T-helper 2 cell treated with Interferon-gamma antibody and Interleukin-4, amounts not matched to agents 5 μg/mL and 100 μg/mL, for 36 hours (primary cell): ENCODE results near the gene NRN1L.

Experiments
- DNase-seq: peaks from one replicate; pipeline ENCODE4 v3.0.0; 2021; ENCODE audit warnings: low spot score
- H3K27ac Mint-ChIP-seq: one replicate; pipeline ENCODE4 v1.8.0; 2021; ENCODE audit warnings: mild to moderate bottlenecking, mixed read lengths
- H3K27me3 Mint-ChIP-seq: one replicate; pipeline ENCODE4 v1.8.0; 2021; ENCODE audit warnings: low read depth, mixed read lengths
- H3K36me3 Mint-ChIP-seq: one replicate; pipeline ENCODE4 v1.8.0; 2021; ENCODE audit warnings: low read depth, mixed read lengths
- H3K4me1 Mint-ChIP-seq: one replicate; pipeline ENCODE4 v1.8.0; 2021; ENCODE audit warnings: low read depth, mixed read lengths
- H3K4me3 Mint-ChIP-seq: one replicate; pipeline ENCODE4 v1.8.0; 2022; ENCODE audit warnings: mild to moderate bottlenecking, moderate library complexity, mixed read lengths
- H3K9me3 Mint-ChIP-seq: one replicate; pipeline ENCODE4 v1.8.0; 2021; ENCODE audit warnings: mixed read lengths

Gene NRN1L

GRCh38 chr16:67924140-67924906 is 39.6 kb downstream of the NRN1L start:
- H3K27ac Mint-ChIP-seq, result no peak overlapping the region
- H3K4me1 Mint-ChIP-seq, result peaks cover 6% of the 10 kb centered on the region
- DNase-seq, result no peak
- no peaks in the 10 kb centered on the region for H3K27me3 Mint-ChIP-seq
- H3K4me3 Mint-ChIP-seq, result no peak overlapping the region
- H3K36me3 Mint-ChIP-seq, result peaks cover 14% of the 10 kb centered on the region
- H3K9me3 Mint-ChIP-seq, result no peaks in the 10 kb centered on the region

- Mint-ChIP-seq H3K27me3 (no peaks in the 10 kb centered on the region), H3K9me3 (no peaks in the 10 kb centered on the region), H3K4me3 (no peak overlapping the region)
Measured at GRCh38 chr16:67926181-67926750, 41.6 kb downstream of the NRN1L start.

GRCh38 chr16:67927131-67927941 is 42.7 kb downstream of the NRN1L start:
- H3K4me1 Mint-ChIP-seq, result peaks cover 2% of the 10 kb centered on the region
- no peaks in the 10 kb centered on the region for H3K27me3 Mint-ChIP-seq
- H3K36me3 Mint-ChIP-seq, result peaks cover 30% of the 10 kb centered on the region
- H3K9me3 Mint-ChIP-seq, result no peaks in the 10 kb centered on the region
- H3K4me3 Mint-ChIP-seq, result no peak overlapping the region
- DNase-seq, result no peak
- no peak overlapping the region for H3K27ac Mint-ChIP-seq

More at GRCh38 chr16:67926181-67926750, 41.6 kb downstream of the NRN1L start:
- H3K36me3 Mint-ChIP-seq, result peaks cover 25% of the 10 kb centered on the region
- H3K4me1 Mint-ChIP-seq, result peaks cover 6% of the 10 kb centered on the region
- DNase-seq, result no peak
- no peak overlapping the region for H3K27ac Mint-ChIP-seq

- peak overlapping the region; percentile 45 for H3K27ac Mint-ChIP-seq
- H3K4me1 Mint-ChIP-seq, result peaks cover 2% of the 10 kb centered on the region
- H3K27me3 Mint-ChIP-seq, result no peaks in the 10 kb centered on the region
- no peak for DNase-seq
- no peak overlapping the region for H3K4me3 Mint-ChIP-seq
- H3K9me3 Mint-ChIP-seq, result no peaks in the 10 kb centered on the region
- peaks cover 30% of the 10 kb centered on the region for H3K36me3 Mint-ChIP-seq
Measured at GRCh38 chr16:67928147-67928546, 43.5 kb downstream of the NRN1L start.

- H3K27me3 Mint-ChIP-seq, result no peaks in the 10 kb centered on the region
- H3K36me3 Mint-ChIP-seq, result peaks cover 34% of the 10 kb centered on the region
- H3K9me3 Mint-ChIP-seq, result no peaks in the 10 kb centered on the region
- H3K4me1 Mint-ChIP-seq, result peaks cover 2% of the 10 kb centered on the region
- DNase-seq, result peak; percentile 63
- no peak overlapping the region for H3K4me3 Mint-ChIP-seq
- peak overlapping the region; percentile 45 for H3K27ac Mint-ChIP-seq
Measured at GRCh38 chr16:67928561-67929364, 44.1 kb downstream of the NRN1L start.

- no peak for DNase-seq
- Mint-ChIP-seq H3K27me3 (no peaks in the 10 kb centered on the region), H3K4me3 (no peak overlapping the region), H3K4me1 (peaks cover 9% of the 10 kb centered on the region), H3K36me3 (peaks cover 47% of the 10 kb centered on the region), H3K9me3 (no peaks in the 10 kb centered on the region), H3K27ac (no peak overlapping the region)
Measured at GRCh38 chr16:67930191-67930590, 45.5 kb downstream of the NRN1L start.

GRCh38 chr16:67930678-67931211 is 46.1 kb downstream of the NRN1L start:
- no peaks in the 10 kb centered on the region for H3K27me3 Mint-ChIP-seq
- H3K27ac Mint-ChIP-seq, result no peak overlapping the region
- peaks cover 52% of the 10 kb centered on the region for H3K36me3 Mint-ChIP-seq
- no peak overlapping the region for H3K4me3 Mint-ChIP-seq
- H3K9me3 Mint-ChIP-seq, result no peaks in the 10 kb centered on the region
- peaks cover 13% of the 10 kb centered on the region for H3K4me1 Mint-ChIP-seq
- DNase-seq, result no peak

- peaks cover 64% of the 10 kb centered on the region for H3K36me3 Mint-ChIP-seq
- no peaks in the 10 kb centered on the region for H3K27me3 Mint-ChIP-seq
- H3K27ac Mint-ChIP-seq, result peak within 1 kb of the TSS; percentile 55
- DNase-seq, result no peak
- H3K4me3 Mint-ChIP-seq, result no peak within 1 kb of the TSS
- H3K4me1 Mint-ChIP-seq, result peaks cover 14% of the 10 kb centered on the region
- no peaks in the 10 kb centered on the region for H3K9me3 Mint-ChIP-seq
Measured at GRCh38 chr16:67931712-67932461, 47.2 kb downstream of the NRN1L start, which contains the start of gene CTRL. Gene CTRL, minus strand, starts transcription at chr16:67931862. Its CDS starts 10 bp downstream, at chr16:67931852.

GRCh38 chr16:67932462-67932840 is 47.8 kb downstream of the NRN1L start:
- H3K4me1 Mint-ChIP-seq, result peaks cover 20% of the 10 kb centered on the region
- peaks cover 68% of the 10 kb centered on the region for H3K36me3 Mint-ChIP-seq
- no peak for DNase-seq
- H3K27me3 Mint-ChIP-seq, result no peaks in the 10 kb centered on the region
- H3K9me3 Mint-ChIP-seq, result no peaks in the 10 kb centered on the region
- H3K4me3 Mint-ChIP-seq, result no peak overlapping the region
- H3K27ac Mint-ChIP-seq, result no peak overlapping the region

GRCh38 chr16:67933805-67934204 is 49.1 kb downstream of the NRN1L start:
- no peak for DNase-seq
- Mint-ChIP-seq H3K27ac (no peak overlapping the region), H3K36me3 (peaks cover 60% of the 10 kb centered on the region), H3K4me1 (peaks cover 19% of the 10 kb centered on the region), H3K9me3 (no peaks in the 10 kb centered on the region), H3K27me3 (no peaks in the 10 kb centered on the region), H3K4me3 (no peak overlapping the region)

GRCh38 chr16:67934306-67935100 is 49.8 kb downstream of the NRN1L start:
- Mint-ChIP-seq H3K4me3 (peak overlapping the region; percentile 100), H3K27ac (no peak overlapping the region), H3K9me3 (no peaks in the 10 kb centered on the region), H3K36me3 (peaks cover 61% of the 10 kb centered on the region), H3K4me1 (peaks cover 19% of the 10 kb centered on the region), H3K27me3 (no peaks in the 10 kb centered on the region)
- no peak for DNase-seq

- Mint-ChIP-seq H3K4me1 (peaks cover 23% of the 10 kb centered on the region), H3K27ac (peak overlapping the region; percentile 98), H3K4me3 (peak overlapping the region; percentile 100), H3K9me3 (no peaks in the 10 kb centered on the region), H3K27me3 (no peaks in the 10 kb centered on the region), H3K36me3 (peaks cover 61% of the 10 kb centered on the region)
- no peak for DNase-seq
Measured at GRCh38 chr16:67935101-67935401, 50.4 kb downstream of the NRN1L start.
